HG03571 (cell line): ENCODE data around the gene BTBD18.

ENCODE experiments used
- ATAC-seq: cut with Tn5 transposase; IDR thresholded peaks from one replicate; pipeline ENCODE4 v1.9.1; 2021; ENCODE audit not compliant: unreplicated experiment

Gene BTBD18

GRCh38 chr11:57776577-57777210, 25.1 kb upstream of the BTBD18 start:
- no peak for ATAC-seq

GRCh38 chr11:57776031-57776521, 24.5 kb upstream of the BTBD18 start:
- no peak for ATAC-seq

- no peak for ATAC-seq
Measured at GRCh38 chr11:57775491-57775890, 23.9 kb upstream of the BTBD18 start.

GRCh38 chr11:57773026-57773598, 21.5 kb upstream of the BTBD18 start:
- ATAC-seq = no peak

GRCh38 chr11:57772562-57772961, 20.9 kb upstream of the BTBD18 start:
- no peak for ATAC-seq

- no peak for ATAC-seq
Measured at GRCh38 chr11:57771365-57771764, 19.7 kb upstream of the BTBD18 start.

GRCh38 chr11:57770793-57771192, 19.2 kb upstream of the BTBD18 start:
- no peak for ATAC-seq

GRCh38 chr11:57764972-57765371, 13.4 kb upstream of the BTBD18 start:
- no peak for ATAC-seq

GRCh38 chr11:57764566-57764965, 12.9 kb upstream of the BTBD18 start:
- ATAC-seq = no peak

- no peak for ATAC-seq
Measured at GRCh38 chr11:57764021-57764420, 12.4 kb upstream of the BTBD18 start.

- no peak for ATAC-seq
Measured at GRCh38 chr11:57763568-57763967, 11.9 kb upstream of the BTBD18 start.

- no peak for ATAC-seq
Measured at GRCh38 chr11:57762235-57762861, 10.7 kb upstream of the BTBD18 start.

- peak; percentile 93 for ATAC-seq
Measured at GRCh38 chr11:57761301-57762234, 9.9 kb upstream of the BTBD18 start, which contains the start of gene CTNND1. Gene CTNND1 (plus strand): TSS chr11:57761802. CDS start chr11:57791479, 29,677 bp downstream.

- ATAC-seq = no peak
Measured at GRCh38 chr11:57758174-57758573, 6.6 kb upstream of the BTBD18 start.

GRCh38 chr11:57752954-57753353, 1.3 kb upstream of the BTBD18 start:
- no peak for ATAC-seq

GRCh38 chr11:57751176-57751575, 443 bp downstream of the BTBD18 start:
- ATAC-seq = no peak

- ATAC-seq = no peak
Measured at GRCh38 chr11:57746920-57747319, 4.7 kb downstream of the BTBD18 start.

- ATAC-seq = no peak
Measured at GRCh38 chr11:57745206-57745605, 6.4 kb downstream of the BTBD18 start.

- ATAC-seq = no peak
Measured at GRCh38 chr11:57744357-57744756, 7.3 kb downstream of the BTBD18 start.

GRCh38 chr11:57742087-57742452, 9.5 kb downstream of the BTBD18 start:
- ATAC-seq = no peak
